GM12878 (cell line): ENCODE measurements around the gene RND1. TPM values are rescaled to one million over a fixed set of nuclear protein-coding genes. Genes with fewer than 3 reads are reported as not detected.

Experiments used
- ATAC-seq: fragments of 200-7000 bp; cut with Tn5 transposase; 3 replicates; pipeline ENCODE4 v1.9.1; 2020; ENCODE audit warnings: mild to moderate bottlenecking, moderate library complexity
- BruUV-seq: library from RNA; stranded (reverse); fragments of 400-500 nt; replicated peaks from 2 replicates; lab custom pipeline; 2021; lab: Mats Ljungman, UMichigan
- CTCF ChIA-PET: fragments of 300-600 bp; sonication (Branson Sonifier 250); formaldehyde crosslinking; extraction: SDS; loops from one replicate; lab custom pipeline; 2021; ENCODE audit warnings: inconsistent platforms; lab: Yijun Ruan, JAX
- POLR2A ChIA-PET: fragments of 350-600 bp; formaldehyde crosslinking; extraction: SDS; loops from one replicate; lab custom pipeline; 2021; ENCODE audit warnings: inconsistent platforms; lab: Charles Lee
- RAD21 ChIA-PET: fragments of 300-600 bp; sonication (Branson Sonifier 250); formaldehyde crosslinking; loops from one replicate; lab custom pipeline; 2023; ENCODE audit warnings: antibody characterized with exemption; ENCODE audit not compliant: unreplicated experiment; lab: Charles Lee
- SMC1A ChIA-PET: fragments of 300-600 bp; sonication (Branson Sonifier 250); formaldehyde crosslinking; loops from one replicate; lab custom pipeline; 2023; ENCODE audit not compliant: unreplicated experiment, uncharacterized antibody; lab: Charles Lee
- DNase-seq: peaks from one replicate; pipeline ENCODE4 v3.0.0-alpha.2; 2011; ENCODE audit warnings: low read depth, low spot score
- FAIRE-seq: peaks from 3 replicates; lab custom pipeline; 2011; peaks lifted over from hg19 to GRCh38; lab: Jason Lieb, UNC
- H2AFZ ChIP-seq: 2 replicates; pipeline ENCODE4 v1.6.0; 2011; ENCODE audit warnings: low read depth, low read length, control low read depth; ENCODE audit not compliant: control insufficient read depth
- H3K27ac ChIP-seq: 2 replicates; pipeline ENCODE4 v1.5.1; 2011; ENCODE audit warnings: control low read depth; ENCODE audit not compliant: control insufficient read depth, insufficient read depth
- H3K27me3 ChIP-seq, 2 experiments: replicated peaks in 1 of 2; 2 replicates each; pipeline versions ENCODE4 v1.6.0 to v1.6.1; 2011; ENCODE audit warnings: low read length in 1 of 2; ENCODE audit not compliant: control insufficient read depth in 2 of 2, insufficient read depth in 2 of 2
- H3K36me3 ChIP-seq, 2 experiments: 2 replicates each; pipeline ENCODE4 v1.5.1; 2011; ENCODE audit warnings: low read length in 1 of 2; ENCODE audit not compliant: control insufficient read depth in 2 of 2, insufficient read depth in 2 of 2
- H3K4me1 ChIP-seq: 2 replicates; pipeline ENCODE4 v1.6.1; 2011; ENCODE audit warnings: mild to moderate bottlenecking, low read length, moderate library complexity, mixed read lengths; ENCODE audit not compliant: control insufficient read depth, insufficient read depth
- H3K4me2 ChIP-seq: 2 replicates; pipeline ENCODE4 v1.6.0; 2011; ENCODE audit warnings: control low read depth; ENCODE audit not compliant: control insufficient read depth, insufficient read depth
- H3K4me3 ChIP-seq: fragments of 200-600 bp; sonication (generic); 2 replicates; pipeline ENCODE4 v1.5.1; 2016
- H3K79me2 ChIP-seq: 2 replicates; pipeline ENCODE4 v1.6.0; 2011; ENCODE audit warnings: low read length; ENCODE audit not compliant: control insufficient read depth, insufficient read depth
- H3K9ac ChIP-seq: 2 replicates; pipeline ENCODE4 v1.8.0; 2011; ENCODE audit warnings: low read length, control low read depth, mixed read lengths; ENCODE audit not compliant: control insufficient read depth, insufficient read depth
- H3K9me3 ChIP-seq: replicated peaks from 3 replicates; pipeline ENCODE4 v1.5.1; 2011; ENCODE audit warnings: mild to moderate bottlenecking, low read length; ENCODE audit not compliant: control insufficient read depth, insufficient read depth
- H4K20me1 ChIP-seq: 2 replicates; pipeline ENCODE4 v1.6.0; 2011; ENCODE audit not compliant: control insufficient read depth, insufficient read depth
- BHLHE40 ChIP-seq, 2 experiments: fragments of 450-650 bp in 1 of 2; IDR thresholded peaks; 2 replicates each; pipeline ENCODE4 v1.6.1; 2011 to 2017; ENCODE audit warnings: low read depth in 2 of 2, borderline replicate concordance in 1 of 2, improper control_type of control experiment in 1 of 2, low read length in 1 of 2, mild to moderate bottlenecking in 1 of 2
- CEBPB ChIP-seq, 2 experiments: fragments of 150-350 bp in 1 of 2; IDR thresholded peaks; 2 replicates each; pipeline ENCODE4 v1.6.1; 2012 to 2014; ENCODE audit warnings: low read depth in 2 of 2, low read length in 2 of 2, borderline replicate concordance in 1 of 2, inconsistent platforms in 1 of 2
- CREB1 ChIP-seq: IDR thresholded peaks from 2 replicates; pipeline ENCODE4 v1.6.1; 2012; ENCODE audit warnings: low read depth, mild to moderate bottlenecking, inconsistent platforms
- EED ChIP-seq: sonication (generic); IDR thresholded peaks from 2 replicates; pipeline ENCODE4 v1.6.1; 2016; ENCODE audit warnings: antibody characterized with exemption, low read depth
- ETV6 ChIP-seq, 2 experiments: fragments of 450-650 bp in 1 of 2; IDR thresholded peaks in 1 of 2; conservative IDR thresholded peaks in 1 of 2; 2 replicates each; pipeline ENCODE4 v1.6.1; 2014; ENCODE audit warnings: antibody characterized with exemption in 1 of 2, borderline replicate concordance in 1 of 2, low read depth in 1 of 2, mild to moderate bottlenecking in 1 of 2, moderate library complexity in 1 of 2
- FOXK2 ChIP-seq: fragments of 450-650 bp; IDR thresholded peaks from 2 replicates; pipeline ENCODE4 v1.6.1; 2017; ENCODE audit warnings: mild to moderate bottlenecking, moderate library complexity
- HDAC6 ChIP-seq: fragments of 200-600 bp; sonication (generic); IDR thresholded peaks from one replicate; pipeline ENCODE4 v1.8.0; 2017; ENCODE audit warnings: antibody characterized with exemption; ENCODE audit not compliant: unreplicated experiment
- KDM1A ChIP-seq: fragments of 200-600 bp; sonication (generic); IDR thresholded peaks from 2 replicates; pipeline ENCODE4 v1.6.1; 2016; ENCODE audit warnings: borderline replicate concordance
- NFIC ChIP-seq: IDR thresholded peaks from 2 replicates; pipeline ENCODE4 v1.6.1; 2012; ENCODE audit warnings: low read depth, mild to moderate bottlenecking, inconsistent platforms, low read length, moderate library complexity
- POLR2AphosphoS5 ChIP-seq: IDR thresholded peaks from 2 replicates; pipeline ENCODE4 v1.6.1; 2011; ENCODE audit warnings: mild to moderate bottlenecking, low read length, inconsistent platforms
- RUNX3 ChIP-seq: IDR thresholded peaks from 2 replicates; pipeline ENCODE4 v1.6.1; 2012; ENCODE audit warnings: low read length, inconsistent platforms
- SIN3A ChIP-seq: IDR thresholded peaks from 2 replicates; pipeline ENCODE4 v1.6.1; 2012; ENCODE audit warnings: low read depth, low read length, improper control_type of control experiment
- STAT3 ChIP-seq: IDR thresholded peaks from 2 replicates; pipeline ENCODE4 v1.6.1; 2011; ENCODE audit warnings: low read depth, low read length, improper control_type of control experiment
- TAF1 ChIP-seq: IDR thresholded peaks from 2 replicates; pipeline ENCODE4 v1.6.1; 2011; ENCODE audit warnings: mild to moderate bottlenecking, low read depth, low read length, borderline replicate concordance
- TCF12 ChIP-seq: IDR thresholded peaks from 2 replicates; pipeline ENCODE4 v1.6.1; 2011; ENCODE audit warnings: low read depth, mild to moderate bottlenecking, low read length
- ZNF274 ChIP-seq: IDR thresholded peaks from one replicate; pipeline ENCODE4 v1.8.0; 2011; ENCODE audit not compliant: insufficient read length, insufficient read depth
- ZZZ3 ChIP-seq: IDR thresholded peaks from 2 replicates; pipeline ENCODE4 v1.6.1; 2011; ENCODE audit warnings: low read depth; ENCODE audit not compliant: control insufficient read depth, insufficient read length
- WGBS: methylation state at CpG from one replicate; pipeline ENCODE4 v1.1.6; 2016; ENCODE audit warnings: low lambda C conversion rate; ENCODE audit not compliant: insufficient replicate concordance, insufficient coverage; ENCODE audit errors: missing lambda C conversion rate; 5-methylcytosine and 5-hydroxymethylcytosine counted together
- in situ Hi-C: fragments of 300-500 bp; cut with MboI; formaldehyde crosslinking; loops from 9 replicates; pipeline ENCODE4 v1.14.3; 2018; ENCODE audit warnings: mixed read lengths
- intact Hi-C: fragments of 100-400 bp; cut with micrococcal nuclease; formaldehyde crosslinking; loops from one replicate; pipeline ENCODE4 v1.14.2; 2022; ENCODE audit not compliant: unreplicated experiment
- polyA plus RNA-seq, 11 experiments: library from polyadenylated mRNA; depleted of rRNA in 4 of 11; unstranded in 6 of 11; stranded (reverse) in 5 of 11; fragments of >200 nt; fragmentation: Nextera tagmentation in 4 of 11; fragmentation: Illumina TruSeq in 1 of 11; extraction: Ambion mirVana in 4 of 11; extraction: Trizol in 1 of 11; gene quantifications; 1 replicate in 1 of 11; 2 replicates in 10 of 11; pipeline versions ENCODE4 v1.2.1 to v1.2.3, GENCODE V29; 2011 to 2016; ENCODE audit warnings: inconsistent platforms in 2 of 11, missing spikeins in 2 of 11, low read depth in 1 of 11
- total RNA-seq, 4 experiments: library from RNA; depleted of rRNA in 3 of 4; stranded (reverse); fragments of >200 nt in 3 of 4; fragmentation: Illumina TruSeq in 1 of 4; extraction: Trizol in 1 of 4; gene quantifications; 2 replicates each; pipeline versions ENCODE4 v1.2.1 to v1.2.3, GENCODE V29; 2013 to 2021
- TF ChIP-seq, protein P1 (sequence below): IDR thresholded peaks from 2 replicates; pipeline ENCODE4 v1.6.1; 2011; ENCODE audit warnings: low read depth, low read length, improper control_type of control experiment, borderline replicate concordance
- TF ChIP-seq, protein P2 (sequence below): fragments of 450-650 bp; IDR thresholded peaks from 2 replicates; pipeline ENCODE4 v1.6.1; 2018; ENCODE audit warnings: borderline replicate concordance, mild to moderate bottlenecking; ENCODE audit not compliant: partially characterized antibody
- TF ChIP-seq, protein P3 (sequence below), 3 experiments: IDR thresholded peaks in 2 of 3; conservative IDR thresholded peaks in 1 of 3; 2 replicates each; pipeline ENCODE4 v1.5.1; 2011; ENCODE audit warnings: low read depth in 3 of 3, low read length in 3 of 3, mild to moderate bottlenecking in 3 of 3, control low read depth in 2 of 3, moderate library complexity in 2 of 3, inconsistent platforms in 1 of 3, mixed read lengths in 1 of 3; ENCODE audit not compliant: control insufficient read depth in 2 of 3, insufficient read depth in 1 of 3; ENCODE audit errors: extremely low read depth in 1 of 3

The RND1 gene
- total and polyA plus RNA-seq, 10 of the 15 experiments (the other 5 are each of a cell fraction or from before 2014, with no cell fraction given) = 0.24 to 5.1 (median 1.5) TPM

DNA sequence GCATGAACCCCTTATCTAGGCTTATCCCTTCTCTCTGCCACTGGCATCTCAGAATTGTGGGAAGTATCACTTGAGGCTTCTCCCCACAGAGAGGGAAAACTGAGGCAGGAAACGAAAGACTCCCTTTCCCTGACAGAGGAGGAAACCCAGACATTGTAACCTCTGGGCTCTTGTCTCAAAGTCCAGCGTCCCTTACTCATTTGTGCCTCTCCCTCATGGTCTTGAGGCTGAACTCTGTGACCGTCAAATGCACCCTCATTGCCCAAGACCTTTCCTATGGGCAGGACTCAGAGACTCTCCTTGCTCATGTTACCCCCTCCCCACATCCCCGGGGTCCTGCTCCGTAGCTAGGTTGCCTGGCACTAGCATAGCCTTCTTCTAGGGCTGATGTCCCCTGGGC, 43.5 kb downstream of the RND1 start:
- 14% methylated on average over 5 of the region's 5 CpGs for WGBS
- ChIA-PET CTCF (interaction anchor here (1.8 to 4.2 kb wide), 2 partner anchors 7 to 31 kb away, joined by 6 to 26 read pairs; no protein-coding TSS in a partner anchor), SMC1A (interaction anchor here (0.8 kb wide), 1 partner anchor 30 kb away, joined by 3 read pairs; the partner anchor contains the start of gene DDX23), POLR2A (no interaction called here), RAD21 (interaction anchor here (0.5 kb wide), 1 partner anchor 76 kb away, joined by 3 read pairs; no protein-coding TSS in a partner anchor)
- no peaks in the 10 kb centered on the region for H4K20me1 ChIP-seq
- in situ Hi-C loops (no loop called here), intact Hi-C loops (no loop called here)
- no peaks in the 10 kb centered on the region for H3K79me2 ChIP-seq
- no TSS peak for BruUV-seq
- no peaks in the 10 kb centered on the region for H3K36me3 ChIP-seq
- ATAC-seq = no peak
- no peak for FAIRE-seq
- no peaks in the 10 kb centered on the region for H3K9me3 ChIP-seq
- H3K4me2 ChIP-seq = no peak overlapping the region
- no peak overlapping the region for H3K27ac ChIP-seq
- no peak overlapping the region for H2AFZ ChIP-seq
- H3K4me1 ChIP-seq = peaks cover 4% of the 10 kb centered on the region; the same call in 1 of the 2 replicates
- TF ChIP-seq, protein P1, sequence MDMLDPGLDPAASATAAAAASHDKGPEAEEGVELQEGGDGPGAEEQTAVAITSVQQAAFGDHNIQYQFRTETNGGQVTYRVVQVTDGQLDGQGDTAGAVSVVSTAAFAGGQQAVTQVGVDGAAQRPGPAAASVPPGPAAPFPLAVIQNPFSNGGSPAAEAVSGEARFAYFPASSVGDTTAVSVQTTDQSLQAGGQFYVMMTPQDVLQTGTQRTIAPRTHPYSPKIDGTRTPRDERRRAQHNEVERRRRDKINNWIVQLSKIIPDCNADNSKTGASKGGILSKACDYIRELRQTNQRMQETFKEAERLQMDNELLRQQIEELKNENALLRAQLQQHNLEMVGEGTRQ = no peak
- TF ChIP-seq EED (no peak), TCF12 (no peak), HDAC6 (no peak), ZZZ3 (no peak), CEBPB (IDR thresholded peaks at IDR 0.05; ENCODE audit: borderline replicate concordance in 1 of 2, low read depth in 2 of 2, low read length in 2 of 2) (no peak), CREB1 (no peak), STAT3 (no peak), RUNX3 (no peak), TAF1 (no peak), ETV6 (conservative IDR thresholded peaks at IDR 0.05 in 1 of 2, IDR thresholded peaks at IDR 0.05 in 1 of 2; ENCODE audit: borderline replicate concordance in 1 of 2, low read depth in 1 of 2) (no peak), KDM1A (no peak), SIN3A (no peak), FOXK2 (no peak), POLR2AphosphoS5 (no peak), ZNF274 (no peak), NFIC (no peak), BHLHE40 (IDR thresholded peaks at IDR 0.05; ENCODE audit: borderline replicate concordance in 1 of 2, low read depth in 2 of 2, low read length in 1 of 2) (no peak)
- TF ChIP-seq, protein P2, sequence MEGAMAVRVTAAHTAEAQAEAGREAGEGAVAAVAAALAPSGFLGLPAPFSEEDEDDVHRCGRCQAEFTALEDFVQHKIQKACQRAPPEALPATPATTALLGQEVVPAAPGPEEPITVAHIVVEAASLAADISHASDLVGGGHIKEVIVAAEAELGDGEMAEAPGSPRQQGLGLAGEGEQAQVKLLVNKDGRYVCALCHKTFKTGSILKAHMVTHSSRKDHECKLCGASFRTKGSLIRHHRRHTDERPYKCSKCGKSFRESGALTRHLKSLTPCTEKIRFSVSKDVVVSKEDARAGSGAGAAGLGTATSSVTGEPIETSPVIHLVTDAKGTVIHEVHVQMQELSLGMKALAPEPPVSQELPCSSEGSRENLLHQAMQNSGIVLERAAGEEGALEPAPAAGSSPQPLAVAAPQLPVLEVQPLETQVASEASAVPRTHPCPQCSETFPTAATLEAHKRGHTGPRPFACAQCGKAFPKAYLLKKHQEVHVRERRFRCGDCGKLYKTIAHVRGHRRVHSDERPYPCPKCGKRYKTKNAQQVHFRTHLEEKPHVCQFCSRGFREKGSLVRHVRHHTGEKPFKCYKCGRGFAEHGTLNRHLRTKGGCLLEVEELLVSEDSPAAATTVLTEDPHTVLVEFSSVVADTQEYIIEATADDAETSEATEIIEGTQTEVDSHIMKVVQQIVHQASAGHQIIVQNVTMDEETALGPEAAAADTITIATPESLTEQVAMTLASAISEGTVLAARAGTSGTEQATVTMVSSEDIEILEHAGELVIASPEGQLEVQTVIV = no peak
- TF ChIP-seq, protein P3, sequence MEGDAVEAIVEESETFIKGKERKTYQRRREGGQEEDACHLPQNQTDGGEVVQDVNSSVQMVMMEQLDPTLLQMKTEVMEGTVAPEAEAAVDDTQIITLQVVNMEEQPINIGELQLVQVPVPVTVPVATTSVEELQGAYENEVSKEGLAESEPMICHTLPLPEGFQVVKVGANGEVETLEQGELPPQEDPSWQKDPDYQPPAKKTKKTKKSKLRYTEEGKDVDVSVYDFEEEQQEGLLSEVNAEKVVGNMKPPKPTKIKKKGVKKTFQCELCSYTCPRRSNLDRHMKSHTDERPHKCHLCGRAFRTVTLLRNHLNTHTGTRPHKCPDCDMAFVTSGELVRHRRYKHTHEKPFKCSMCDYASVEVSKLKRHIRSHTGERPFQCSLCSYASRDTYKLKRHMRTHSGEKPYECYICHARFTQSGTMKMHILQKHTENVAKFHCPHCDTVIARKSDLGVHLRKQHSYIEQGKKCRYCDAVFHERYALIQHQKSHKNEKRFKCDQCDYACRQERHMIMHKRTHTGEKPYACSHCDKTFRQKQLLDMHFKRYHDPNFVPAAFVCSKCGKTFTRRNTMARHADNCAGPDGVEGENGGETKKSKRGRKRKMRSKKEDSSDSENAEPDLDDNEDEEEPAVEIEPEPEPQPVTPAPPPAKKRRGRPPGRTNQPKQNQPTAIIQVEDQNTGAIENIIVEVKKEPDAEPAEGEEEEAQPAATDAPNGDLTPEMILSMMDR (IDR thresholded peaks at IDR 0.05 in 2 of 3, conservative IDR thresholded peaks at IDR 0.05 in 1 of 3; ENCODE audit: control insufficient read depth in 2 of 3, extremely low read depth in 1 of 3, insufficient read depth in 1 of 3, low read depth in 3 of 3, low read length in 3 of 3) = no peak
- no peak overlapping the region for H3K9ac ChIP-seq
- H3K27me3 ChIP-seq = peaks cover 2 to 3% of the 10 kb centered on the region in 2 experiments; a peak in 3 of 4 replicates
- DNase-seq = no peak
- H3K4me3 ChIP-seq = no peak overlapping the region
